ENCODE data around the gene AK4. TPM values are rescaled to one million over a fixed set of nuclear protein-coding genes. Genes with fewer than 3 reads are reported as not detected.

AK4 gene
- total and polyA plus RNA-seq, 2 donors from 2014 or later, result 47.6 to 131 TPM

- Histone ChIP-seq H3K27ac (ENCODE audit: low read depth in 2 of 2, low read length in 2 of 2) (no peak overlapping the region), H3K36me3 (ENCODE audit: control insufficient read depth in 2 of 3, insufficient read depth in 3 of 3, low read length in 3 of 3) (peaks cover 0 to 9% (median 0%) of the 10 kb centered on the region in 3 donors), H3K4me3 (ENCODE audit: low read length in 3 of 3) (no peak overlapping the region), H3K9me3 (ENCODE audit: control insufficient read depth in 2 of 3, insufficient read depth in 1 of 3, low read length in 3 of 3) (no peaks in the 10 kb centered on the region), H3K9ac (ENCODE audit: low read length in 3 of 3) (no peak overlapping the region), H3K27me3 (ENCODE audit: control insufficient read depth, insufficient read depth, low read length) (no peaks in the 10 kb centered on the region), H3K4me1 (ENCODE audit: control insufficient read depth in 2 of 3, insufficient read depth in 2 of 3, low read depth in 1 of 3, low read length in 3 of 3) (no peaks in the 10 kb centered on the region)
- TF ChIP-seq CTCF (IDR thresholded peaks at IDR 0.05; ENCODE audit: borderline replicate concordance, extremely low read depth, insufficient read depth), result no peak
- FAIRE-seq, result no peak
- intact Hi-C loops (cut with DNase I), result no loop called here
- no peak for DNase-seq
These were observed 41.6 kb downstream of the AK4 start for GRCh38 chr1:65189576-65190115.

GRCh38 chr1:65190229-65190628 is 42.2 kb downstream of the AK4 start:
- Histone ChIP-seq H3K9me3 (ENCODE audit: control insufficient read depth in 2 of 3, insufficient read depth in 1 of 3, low read length in 3 of 3) (no peaks in the 10 kb centered on the region), H3K4me1 (ENCODE audit: control insufficient read depth in 2 of 3, insufficient read depth in 2 of 3, low read depth in 1 of 3, low read length in 3 of 3) (no peaks in the 10 kb centered on the region), H3K27ac (ENCODE audit: low read depth in 2 of 2, low read length in 2 of 2) (no peak overlapping the region), H3K27me3 (ENCODE audit: control insufficient read depth, insufficient read depth, low read length) (no peaks in the 10 kb centered on the region), H3K4me3 (ENCODE audit: low read length in 3 of 3) (no peak overlapping the region), H3K36me3 (ENCODE audit: control insufficient read depth in 2 of 3, insufficient read depth in 3 of 3, low read length in 3 of 3) (peaks cover 0 to 9% (median 0%) of the 10 kb centered on the region in 3 donors), H3K9ac (ENCODE audit: low read length in 3 of 3) (no peak overlapping the region)
- DNase-seq (no peak), FAIRE-seq (no peak)
- no peak for TF ChIP-seq CTCF (IDR thresholded peaks at IDR 0.05; ENCODE audit: borderline replicate concordance, extremely low read depth, insufficient read depth)
- intact Hi-C loops (cut with DNase I), result no loop called here

GRCh38 chr1:65193129-65193695 is 45.2 kb downstream of the AK4 start:
- H3K36me3 ChIP-seq (ENCODE audit: control insufficient read depth in 2 of 3, insufficient read depth in 3 of 3, low read length in 3 of 3), result peaks cover 0 to 16% (median 0%) of the 10 kb centered on the region in 3 donors
- H3K4me3 ChIP-seq (ENCODE audit: low read length in 3 of 3), result no peak overlapping the region
- no peaks in the 10 kb centered on the region for H3K9me3 ChIP-seq (ENCODE audit: control insufficient read depth in 2 of 3, insufficient read depth in 1 of 3, low read length in 3 of 3)
- peaks cover 0 to 2% (median 0%) of the 10 kb centered on the region in 3 donors for H3K4me1 ChIP-seq (ENCODE audit: control insufficient read depth in 2 of 3, insufficient read depth in 2 of 3, low read depth in 1 of 3, low read length in 3 of 3)
- intact Hi-C loops (cut with DNase I), result no loop called here
- H3K27me3 ChIP-seq (ENCODE audit: control insufficient read depth, insufficient read depth, low read length), result no peaks in the 10 kb centered on the region
- H3K9ac ChIP-seq (ENCODE audit: low read length in 3 of 3), result no peak overlapping the region
- DNase-seq (no peak), FAIRE-seq (no peak)
- H3K27ac ChIP-seq (ENCODE audit: low read depth in 2 of 2, low read length in 2 of 2), result no peak overlapping the region
- no peak for TF ChIP-seq CTCF (IDR thresholded peaks at IDR 0.05; ENCODE audit: borderline replicate concordance, extremely low read depth, insufficient read depth)

Data from kidney (tissue), 14 donors.